HAP-1 (cell line): ENCODE data around the gene PDLIM4.

Experiments used
- DNase-seq, 2 experiments: peaks; one replicate each; pipeline ENCODE4 v3.0.0-alpha.2; 2016 to 2020; ENCODE audit warnings: low spot score in 2 of 2
- H3K27me3 ChIP-seq: fragments of 250-450 bp; sonication (Bioruptor Pico); 2 replicates; pipeline ENCODE4 v1.5.1; 2020; ENCODE audit warnings: low read depth, mild to moderate bottlenecking, moderate library complexity
- H3K36me3 ChIP-seq: fragments of 250-450 bp; sonication (Bioruptor Pico); replicated peaks from 2 replicates; pipeline ENCODE4 v1.5.1; 2020; ENCODE audit warnings: mild to moderate bottlenecking
- H3K4me1 ChIP-seq: fragments of 250-450 bp; sonication (Bioruptor Pico); 2 replicates; pipeline ENCODE4 v1.5.1; 2020; ENCODE audit warnings: mild to moderate bottlenecking
- H3K4me3 ChIP-seq: fragments of 250-450 bp; sonication (Bioruptor Pico); 2 replicates; pipeline ENCODE4 v1.5.1; 2020; ENCODE audit warnings: mild to moderate bottlenecking, moderate library complexity
- H3K9me3 ChIP-seq: fragments of 250-450 bp; sonication (Bioruptor Pico); 2 replicates; pipeline ENCODE4 v1.5.1; 2020; ENCODE audit warnings: mild to moderate bottlenecking, moderate library complexity
- in situ Hi-C: fragments of 300-500 bp; cut with MboI; formaldehyde crosslinking; loops from 3 replicates; pipeline ENCODE4 v1.14.3; 2020; ENCODE audit warnings: low sequenced_read_pairs, inconsistent platforms, mixed read lengths

Gene PDLIM4

DNA sequence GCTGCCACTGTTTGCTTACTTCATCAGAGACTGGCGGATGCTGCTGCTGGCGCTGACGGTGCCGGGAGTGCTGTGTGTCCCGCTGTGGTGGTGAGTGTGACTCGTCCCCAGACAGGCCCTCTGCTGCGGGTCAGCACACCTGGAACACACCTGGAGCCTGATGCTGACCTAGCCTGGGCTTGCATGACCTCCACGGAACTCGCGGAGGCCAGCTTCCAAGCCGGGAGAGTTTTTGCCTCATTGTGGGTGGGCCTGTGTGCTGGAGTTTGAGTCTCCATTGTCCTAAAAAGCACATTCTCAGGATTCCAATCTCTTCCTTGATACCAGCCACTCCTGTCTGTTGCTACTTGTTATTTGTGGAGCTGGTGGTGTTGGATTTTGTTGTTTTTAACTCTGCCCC is 64.8 kb downstream of the PDLIM4 start:
- Histone ChIP-seq H3K27me3 (no peaks in the 10 kb centered on the region), H3K36me3 (no peaks in the 10 kb centered on the region), H3K4me3 (no peak overlapping the region), H3K9me3 (no peaks in the 10 kb centered on the region), H3K4me1 (no peaks in the 10 kb centered on the region)
- no peak for DNase-seq
- in situ Hi-C loops, result no loop called here
